ENCODE results near the gene ZXDC. TPM values are rescaled to one million over a fixed set of nuclear protein-coding genes. Genes with fewer than 3 reads are reported as not detected.

The ZXDC gene
- total and polyA plus RNA-seq, 7 donors = 10.6 to 39.5 (median 30.3) TPM

DNA sequence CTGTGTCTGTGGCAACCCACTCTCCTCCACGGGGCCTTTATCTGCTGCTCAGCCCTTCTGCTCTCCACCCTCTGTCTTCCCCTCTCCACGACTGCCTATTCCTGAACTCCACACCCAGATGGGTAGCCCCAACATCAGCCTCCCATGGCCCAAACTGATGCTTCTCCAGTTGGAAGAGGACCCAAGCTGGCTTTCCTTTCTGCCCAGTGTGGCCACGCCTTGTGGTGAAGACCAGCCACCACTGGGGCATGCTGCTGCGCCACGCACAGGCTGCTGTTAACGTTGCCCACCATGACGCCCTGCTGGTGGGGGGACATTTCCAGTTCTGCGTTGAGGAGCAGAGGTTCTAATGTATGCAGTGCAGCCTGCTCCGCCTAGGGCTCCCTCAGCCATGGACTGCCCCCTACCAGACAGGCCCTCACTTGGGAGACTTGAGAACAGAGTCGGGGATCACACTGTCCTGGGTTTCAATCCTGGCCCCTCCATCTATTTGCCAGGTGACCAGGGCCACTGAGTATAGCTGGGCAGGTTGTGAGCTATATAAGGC lies 54.0 kb downstream of the ZXDC start:
- Histone ChIP-seq H3K27me3 (ENCODE audit: insufficient read depth in 3 of 3, low read length in 2 of 3) (peaks cover 0 to 9% (median 0%) of the 10 kb centered on the region in 3 donors), H3K36me3 (ENCODE audit: insufficient read depth in 1 of 2, low read depth in 1 of 2) (peaks cover 0 to 6% of the 10 kb centered on the region in 2 donors), H3K4me1 (no peaks in the 10 kb centered on the region), H3K9me3 (peaks cover 14% of the 10 kb centered on the region), H3K4me3 (no peak overlapping the region), H3K27ac (no peak overlapping the region)
- TF ChIP-seq, protein P1, sequence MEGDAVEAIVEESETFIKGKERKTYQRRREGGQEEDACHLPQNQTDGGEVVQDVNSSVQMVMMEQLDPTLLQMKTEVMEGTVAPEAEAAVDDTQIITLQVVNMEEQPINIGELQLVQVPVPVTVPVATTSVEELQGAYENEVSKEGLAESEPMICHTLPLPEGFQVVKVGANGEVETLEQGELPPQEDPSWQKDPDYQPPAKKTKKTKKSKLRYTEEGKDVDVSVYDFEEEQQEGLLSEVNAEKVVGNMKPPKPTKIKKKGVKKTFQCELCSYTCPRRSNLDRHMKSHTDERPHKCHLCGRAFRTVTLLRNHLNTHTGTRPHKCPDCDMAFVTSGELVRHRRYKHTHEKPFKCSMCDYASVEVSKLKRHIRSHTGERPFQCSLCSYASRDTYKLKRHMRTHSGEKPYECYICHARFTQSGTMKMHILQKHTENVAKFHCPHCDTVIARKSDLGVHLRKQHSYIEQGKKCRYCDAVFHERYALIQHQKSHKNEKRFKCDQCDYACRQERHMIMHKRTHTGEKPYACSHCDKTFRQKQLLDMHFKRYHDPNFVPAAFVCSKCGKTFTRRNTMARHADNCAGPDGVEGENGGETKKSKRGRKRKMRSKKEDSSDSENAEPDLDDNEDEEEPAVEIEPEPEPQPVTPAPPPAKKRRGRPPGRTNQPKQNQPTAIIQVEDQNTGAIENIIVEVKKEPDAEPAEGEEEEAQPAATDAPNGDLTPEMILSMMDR (IDR thresholded peaks at IDR 0.05) = no peak
- WGBS, 3 donors = 65 to 84% (median 80%) methylated on average over 10 of the region's 10 CpGs
- intact Hi-C loops (cut with DNase I) = no loop called here
- ATAC-seq (no peak), DNase-seq (no peak)

DNA sequence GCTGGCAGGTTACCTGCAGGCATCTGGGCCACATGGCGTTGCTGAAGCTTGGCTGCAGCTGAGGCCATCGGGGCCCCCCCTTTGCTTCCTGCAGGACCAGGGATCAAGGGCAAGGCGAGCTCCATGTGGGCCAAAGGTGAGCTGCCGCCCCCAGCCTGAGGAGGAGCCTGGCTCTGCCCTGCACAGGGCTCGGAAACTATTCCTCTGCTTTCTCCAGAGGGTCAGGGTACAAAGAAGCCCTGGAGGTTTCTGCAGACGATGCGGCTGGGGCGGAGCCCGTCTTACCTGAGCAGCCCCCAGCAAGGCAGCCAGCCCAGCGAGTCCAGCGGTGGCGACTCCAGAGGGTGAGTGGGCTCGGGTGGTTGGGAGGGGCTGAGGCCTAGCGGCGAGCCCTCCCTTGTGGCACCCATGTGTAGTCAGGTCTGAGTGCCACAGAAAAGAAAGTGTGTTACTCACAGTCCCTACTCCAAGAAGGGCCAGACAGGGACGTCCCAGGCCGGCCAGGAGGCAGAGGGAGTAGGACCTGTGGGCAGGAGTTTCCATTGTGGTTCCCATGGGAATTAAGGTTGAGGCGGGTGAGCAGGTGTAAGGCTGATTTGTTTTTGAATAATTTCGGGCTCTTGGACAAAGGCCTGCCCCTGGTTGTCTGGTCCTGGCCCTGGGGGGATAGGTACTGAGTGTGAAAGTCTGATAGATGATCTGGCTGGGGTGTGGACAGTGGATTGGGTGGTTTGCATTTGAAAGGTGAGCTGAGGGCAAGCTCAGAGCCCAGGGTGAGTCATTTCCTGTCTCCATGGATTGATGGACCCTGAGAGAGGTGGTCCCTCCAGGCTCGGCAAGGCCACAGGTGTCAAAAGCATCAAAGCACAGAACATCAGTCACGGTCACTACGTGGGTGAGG lies 55.6 kb downstream of the ZXDC start:
- H3K4me3 ChIP-seq = no peak overlapping the region
- peaks cover 0 to 20% (median 0%) of the 10 kb centered on the region in 3 donors for H3K27me3 ChIP-seq (ENCODE audit: insufficient read depth in 3 of 3, low read length in 2 of 3)
- ATAC-seq = peak in 1 of 4 donors; percentile 17
- intact Hi-C loops (cut with DNase I) = no loop called here
- 72 to 75% (median 73%) methylated on average over 21 to 22 of the region's 22 CpGs for whole genome bisulfite sequencing, 3 donors
- no peak overlapping the region for H3K27ac ChIP-seq
- no peak for DNase-seq
- no peaks in the 10 kb centered on the region for H3K4me1 ChIP-seq
- no peaks in the 10 kb centered on the region for H3K9me3 ChIP-seq
- H3K36me3 ChIP-seq (ENCODE audit: insufficient read depth in 1 of 2, low read depth in 1 of 2) = peaks cover 0 to 6% of the 10 kb centered on the region in 2 donors
- TF ChIP-seq, protein P1 (IDR thresholded peaks at IDR 0.05) = no peak

DNA sequence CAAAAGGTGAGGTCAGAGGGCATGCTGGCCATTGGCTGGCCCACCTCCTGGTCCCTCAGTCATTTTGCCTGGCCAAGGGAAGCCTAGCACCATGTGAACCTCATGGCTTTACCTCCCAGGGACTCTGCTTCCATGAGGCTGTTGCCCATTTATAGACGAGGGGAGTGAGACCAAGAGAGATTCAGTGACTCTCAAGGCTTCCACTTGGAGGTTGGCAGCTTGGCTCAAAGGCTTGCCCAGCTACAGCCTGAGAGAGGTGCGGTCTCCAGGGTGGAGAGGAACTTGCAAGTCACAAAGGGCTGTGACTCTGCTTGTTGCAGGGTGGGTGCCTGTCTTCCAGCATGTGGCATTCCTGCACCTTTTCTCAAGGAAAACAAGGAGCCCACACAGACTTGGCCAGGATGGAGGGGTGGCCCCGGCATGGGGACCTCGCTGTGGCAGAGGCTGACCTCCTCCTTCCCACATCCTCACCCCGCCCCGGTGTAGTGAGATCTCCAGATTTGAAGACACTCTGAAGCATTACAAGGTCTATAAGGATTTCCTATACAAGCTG lies 56.5 kb downstream of the ZXDC start:
- Histone ChIP-seq H3K27ac (no peak overlapping the region), H3K4me1 (no peaks in the 10 kb centered on the region), H3K4me3 (no peak overlapping the region), H3K36me3 (ENCODE audit: insufficient read depth in 1 of 2, low read depth in 1 of 2) (peaks cover 0 to under 1% of the 10 kb centered on the region in 2 donors), H3K9me3 (no peaks in the 10 kb centered on the region), H3K27me3 (ENCODE audit: insufficient read depth in 3 of 3, low read length in 2 of 3) (peaks cover 0 to 25% (median 7%) of the 10 kb centered on the region in 3 donors)
- ATAC-seq (no peak), DNase-seq (no peak)
- WGBS, 3 donors = 70 to 84% (median 81%) methylated on average over 6 of the region's 6 CpGs
- TF ChIP-seq, protein P1 (IDR thresholded peaks at IDR 0.05) = no peak
- intact Hi-C loops (cut with DNase I) = no loop called here

DNA sequence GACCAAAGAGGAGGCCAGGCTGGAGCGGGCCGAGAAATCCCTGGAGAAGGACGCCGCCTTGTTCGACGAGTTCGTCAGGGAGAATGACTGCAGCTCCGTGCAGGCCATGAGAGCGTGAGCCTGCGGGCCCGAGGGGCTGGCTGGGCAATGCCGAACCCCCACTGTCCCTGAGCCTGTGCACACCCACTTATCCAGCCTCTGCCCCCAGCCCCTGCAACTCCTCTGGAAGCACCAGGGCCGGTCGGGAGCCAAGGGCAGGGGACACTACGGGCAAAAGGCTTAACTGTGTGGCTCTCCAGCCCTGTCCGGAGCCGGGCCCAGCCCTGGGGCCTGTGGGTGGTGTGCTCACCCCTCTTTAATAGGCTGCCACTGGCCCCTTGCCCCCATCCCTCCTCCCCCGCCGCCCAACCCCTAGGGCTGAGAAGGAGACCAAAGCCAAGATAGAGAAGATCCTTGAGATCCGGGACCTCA lies 57.0 kb downstream of the ZXDC start:
- ATAC-seq (no peak), DNase-seq (no peak)
- no peak overlapping the region for H3K27ac ChIP-seq
- no peaks in the 10 kb centered on the region for H3K4me1 ChIP-seq
- 70 to 77% (median 71%) methylated on average over 18 to 20 of the region's 20 CpGs for WGBS, 3 donors
- no peak overlapping the region for H3K4me3 ChIP-seq
- TF ChIP-seq, protein P1 (IDR thresholded peaks at IDR 0.05) = no peak
- no peaks in the 10 kb centered on the region for H3K36me3 ChIP-seq (ENCODE audit: insufficient read depth in 1 of 2, low read depth in 1 of 2)
- peaks cover 0 to 25% (median 9%) of the 10 kb centered on the region in 3 donors for H3K27me3 ChIP-seq (ENCODE audit: insufficient read depth in 3 of 3, low read length in 2 of 3)
- H3K9me3 ChIP-seq = no peaks in the 10 kb centered on the region
- intact Hi-C loops (cut with DNase I) = no loop called here

Data from psoas muscle (tissue), 8 donors.